HK-2 (cell line): ENCODE measurements around the gene PHLDA1.
A peak's percentile ranks its signal among the peaks of the same experiment; 100 is the strongest.
"Not testable (repeated sequence)": the region's sequence is repeated elsewhere in the genome, so short reads cannot be mapped to it uniquely, and the experiment has no call there.

Source experiments
- DNase-seq: peaks from one replicate; pipeline ENCODE4 v3.0.0-alpha.2; 2018; ENCODE audit not compliant: unreplicated experiment

The PHLDA1 gene

GRCh38 chr12:75985566-75985965 lies 46.0 kb downstream of the PHLDA1 start:
- no peak for DNase-seq

- no peak for DNase-seq
Measured at GRCh38 chr12:75984577-75985182, 46.9 kb downstream of the PHLDA1 start.

GRCh38 chr12:75983851-75984250 lies 47.7 kb downstream of the PHLDA1 start:
- not testable (repeated sequence) for DNase-seq

GRCh38 chr12:75982979-75983660 lies 48.5 kb downstream of the PHLDA1 start:
- no peak for DNase-seq

- DNase-seq = no peak
Measured at GRCh38 chr12:75982169-75982564, 49.4 kb downstream of the PHLDA1 start.

- DNase-seq = no peak
Measured at GRCh38 chr12:75981247-75982168, 50.1 kb downstream of the PHLDA1 start.

GRCh38 chr12:75979181-75979580 lies 52.4 kb downstream of the PHLDA1 start:
- peak; percentile 8 for DNase-seq

- DNase-seq = no peak
Measured at GRCh38 chr12:75978677-75979076, 52.9 kb downstream of the PHLDA1 start.

- DNase-seq = peak; percentile 84
Measured at GRCh38 chr12:75977952-75978671, 53.5 kb downstream of the PHLDA1 start.

- DNase-seq = no peak
Measured at GRCh38 chr12:75977590-75977951, 54.0 kb downstream of the PHLDA1 start.

GRCh38 chr12:75976913-75977312 lies 54.7 kb downstream of the PHLDA1 start:
- DNase-seq = no peak

GRCh38 chr12:75976113-75976512 lies 55.5 kb downstream of the PHLDA1 start:
- no peak for DNase-seq

GRCh38 chr12:75975702-75976101 lies 55.9 kb downstream of the PHLDA1 start:
- no peak for DNase-seq
